ENCODE results near the gene VASP.

The VASP gene

DNA sequence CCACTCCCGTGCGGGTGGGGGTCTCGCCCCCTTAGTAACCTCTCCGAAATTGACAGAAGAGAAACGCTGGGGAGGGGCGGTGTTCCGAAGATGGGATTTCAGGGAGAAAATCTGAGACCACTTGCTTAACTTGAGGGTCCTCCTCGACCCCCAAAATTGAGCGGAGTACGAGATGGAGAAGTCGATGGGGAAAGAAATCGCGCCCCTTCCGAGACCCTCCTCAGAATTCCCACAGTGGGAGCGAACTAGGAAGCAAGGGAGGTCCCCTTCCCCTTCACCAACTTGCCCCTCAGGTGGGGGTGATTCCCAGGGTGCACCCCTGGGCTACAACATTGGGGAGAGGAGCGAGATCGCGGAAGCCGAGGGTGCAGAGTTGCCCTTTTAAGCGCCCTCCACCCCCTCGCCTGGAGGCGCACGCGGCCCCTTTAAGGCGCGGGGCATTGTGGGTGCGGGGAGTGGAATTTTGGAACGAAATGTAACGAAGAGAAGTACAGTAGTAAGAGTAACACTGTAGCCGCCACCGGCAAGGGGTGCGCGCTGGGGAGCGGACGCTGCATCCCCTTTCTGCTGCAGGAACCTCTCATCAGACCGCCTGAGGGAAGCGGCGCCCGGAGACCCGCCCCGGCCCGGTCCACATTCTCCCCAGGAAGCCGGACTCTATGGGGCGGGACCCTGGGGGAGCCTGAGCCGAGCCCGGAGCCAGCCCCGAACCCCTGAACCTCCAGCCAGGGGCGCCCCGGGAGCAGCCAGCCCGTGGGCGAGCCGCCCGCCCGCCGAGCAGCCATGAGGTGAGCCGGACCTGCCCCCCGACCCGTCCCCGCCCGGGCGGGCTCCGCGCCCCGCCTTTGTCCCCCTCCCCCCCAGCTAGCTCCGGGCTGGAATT lies at the start of gene VASP:
Gene VASP (plus strand): TSS at position 491 of the 883 bp plus-strand sequence. CDS start 293 bp downstream, at position 784.
- no peaks in the 10 kb centered on the region for H3K9me3 ChIP-seq (ENCODE audit: insufficient read depth, low read depth, low read length)
- no peaks in the 10 kb centered on the region for H3K27me3 ChIP-seq (ENCODE audit: insufficient read depth, low read length)
- peaks cover 10% of the 10 kb centered on the region for H3K4me1 ChIP-seq (ENCODE audit: insufficient read depth, low read length)
- peak within 1 kb of the TSS; percentile 96 for H3K9ac ChIP-seq (ENCODE audit: low read depth, low read length)
- H3K36me3 ChIP-seq (ENCODE audit: insufficient read depth, low read depth, low read length): peaks cover 6% of the 10 kb centered on the region; the same call in 1 of the 2 replicates
- H3K27ac ChIP-seq (ENCODE audit: low read length): peak within 1 kb of the TSS; percentile 98
- H3K4me3 ChIP-seq (ENCODE audit: low read length): peak within 1 kb of the TSS; percentile 99

- Histone ChIP-seq H3K36me3 (ENCODE audit: insufficient read depth, low read depth, low read length) (no peaks in the 10 kb centered on the region), H3K27ac (ENCODE audit: low read length) (no peak overlapping the region), H3K9ac (ENCODE audit: low read depth, low read length) (no peak overlapping the region), H3K27me3 (ENCODE audit: insufficient read depth, low read length) (no peaks in the 10 kb centered on the region), H3K4me3 (ENCODE audit: low read length) (no peak overlapping the region), H3K9me3 (ENCODE audit: insufficient read depth, low read depth, low read length) (no peaks in the 10 kb centered on the region), H3K4me1 (ENCODE audit: insufficient read depth, low read length) (peaks cover 3% of the 10 kb centered on the region)
Measured at GRCh38 chr19:45457776-45458175, 49.5 kb upstream of the VASP start.

- Histone ChIP-seq H3K36me3 (ENCODE audit: insufficient read depth, low read depth, low read length) (no peaks in the 10 kb centered on the region), H3K9me3 (ENCODE audit: insufficient read depth, low read depth, low read length) (no peaks in the 10 kb centered on the region), H3K9ac (ENCODE audit: low read depth, low read length) (no peak overlapping the region), H3K4me1 (ENCODE audit: insufficient read depth, low read length) (peaks cover 3% of the 10 kb centered on the region; the same call in 1 of the 2 replicates), H3K27me3 (ENCODE audit: insufficient read depth, low read length) (peaks cover 5% of the 10 kb centered on the region), H3K27ac (ENCODE audit: low read length) (no peak overlapping the region), H3K4me3 (ENCODE audit: low read length) (no peak overlapping the region)
Measured at GRCh38 chr19:45460807-45461347, 46.4 kb upstream of the VASP start.

GRCh38 chr19:45462174-45462573 lies 45.1 kb upstream of the VASP start:
- no peak overlapping the region for H3K27ac ChIP-seq (ENCODE audit: low read length)
- peaks cover 10% of the 10 kb centered on the region for H3K27me3 ChIP-seq (ENCODE audit: insufficient read depth, low read length)
- H3K4me1 ChIP-seq (ENCODE audit: insufficient read depth, low read length): no peaks in the 10 kb centered on the region
- no peaks in the 10 kb centered on the region for H3K36me3 ChIP-seq (ENCODE audit: insufficient read depth, low read depth, low read length)
- no peak overlapping the region for H3K9ac ChIP-seq (ENCODE audit: low read depth, low read length)
- no peaks in the 10 kb centered on the region for H3K9me3 ChIP-seq (ENCODE audit: insufficient read depth, low read depth, low read length)
- H3K4me3 ChIP-seq (ENCODE audit: low read length): no peak overlapping the region

DNA sequence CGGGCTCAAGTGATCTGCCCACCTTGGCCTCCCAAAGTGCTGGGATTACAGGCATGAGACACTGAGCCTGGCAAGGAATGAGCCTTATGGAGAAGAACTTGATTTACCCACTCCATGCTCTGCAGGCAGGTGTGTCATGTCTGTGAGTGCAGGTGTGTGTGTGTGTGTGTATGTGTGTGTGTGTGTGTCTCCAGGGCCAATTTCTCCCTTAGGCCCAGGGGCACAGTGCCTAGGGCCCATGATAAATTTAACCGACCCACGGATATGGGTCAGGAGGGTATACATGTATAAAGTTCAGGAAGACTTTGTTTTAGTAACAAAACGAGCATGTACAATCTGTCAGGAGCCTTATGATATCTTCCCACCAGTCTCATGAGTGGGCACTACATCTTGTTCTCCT lies 44.0 kb upstream of the VASP start:
- Histone ChIP-seq H3K36me3 (ENCODE audit: insufficient read depth, low read depth, low read length) (no peaks in the 10 kb centered on the region), H3K4me3 (ENCODE audit: low read length) (no peak overlapping the region), H3K9ac (ENCODE audit: low read depth, low read length) (no peak overlapping the region), H3K4me1 (ENCODE audit: insufficient read depth, low read length) (no peaks in the 10 kb centered on the region), H3K9me3 (ENCODE audit: insufficient read depth, low read depth, low read length) (no peaks in the 10 kb centered on the region), H3K27ac (ENCODE audit: low read length) (no peak overlapping the region), H3K27me3 (ENCODE audit: insufficient read depth, low read length) (peaks cover 14% of the 10 kb centered on the region)

GRCh38 chr19:45464274-45464673 lies 43.0 kb upstream of the VASP start:
- no peaks in the 10 kb centered on the region for H3K9me3 ChIP-seq (ENCODE audit: insufficient read depth, low read depth, low read length)
- H3K4me3 ChIP-seq (ENCODE audit: low read length): no peak overlapping the region
- H3K4me1 ChIP-seq (ENCODE audit: insufficient read depth, low read length): no peaks in the 10 kb centered on the region
- no peaks in the 10 kb centered on the region for H3K36me3 ChIP-seq (ENCODE audit: insufficient read depth, low read depth, low read length)
- H3K9ac ChIP-seq (ENCODE audit: low read depth, low read length): no peak overlapping the region
- peaks cover 19% of the 10 kb centered on the region for H3K27me3 ChIP-seq (ENCODE audit: insufficient read depth, low read length)
- no peak overlapping the region for H3K27ac ChIP-seq (ENCODE audit: low read length)

- Histone ChIP-seq H3K36me3 (ENCODE audit: insufficient read depth, low read depth, low read length) (no peaks in the 10 kb centered on the region), H3K9ac (ENCODE audit: low read depth, low read length) (no peak overlapping the region), H3K4me1 (ENCODE audit: insufficient read depth, low read length) (no peaks in the 10 kb centered on the region), H3K27ac (ENCODE audit: low read length) (no peak overlapping the region), H3K9me3 (ENCODE audit: insufficient read depth, low read depth, low read length) (no peaks in the 10 kb centered on the region), H3K4me3 (ENCODE audit: low read length) (no peak overlapping the region), H3K27me3 (ENCODE audit: insufficient read depth, low read length) (peaks cover 19% of the 10 kb centered on the region)
Measured at GRCh38 chr19:45464852-45465441, 42.3 kb upstream of the VASP start.

GRCh38 chr19:45467115-45467455 lies 40.2 kb upstream of the VASP start:
- peak overlapping the region; percentile 97 for H3K4me3 ChIP-seq (ENCODE audit: low read length)
- H3K9ac ChIP-seq (ENCODE audit: low read depth, low read length): peak overlapping the region; percentile 60; the same call in 1 of the 2 replicates
- H3K27me3 ChIP-seq (ENCODE audit: insufficient read depth, low read length): peaks cover 40% of the 10 kb centered on the region
- H3K9me3 ChIP-seq (ENCODE audit: insufficient read depth, low read depth, low read length): no peaks in the 10 kb centered on the region
- H3K4me1 ChIP-seq (ENCODE audit: insufficient read depth, low read length): no peaks in the 10 kb centered on the region
- H3K36me3 ChIP-seq (ENCODE audit: insufficient read depth, low read depth, low read length): no peaks in the 10 kb centered on the region
- H3K27ac ChIP-seq (ENCODE audit: low read length): no peak overlapping the region

DNA sequence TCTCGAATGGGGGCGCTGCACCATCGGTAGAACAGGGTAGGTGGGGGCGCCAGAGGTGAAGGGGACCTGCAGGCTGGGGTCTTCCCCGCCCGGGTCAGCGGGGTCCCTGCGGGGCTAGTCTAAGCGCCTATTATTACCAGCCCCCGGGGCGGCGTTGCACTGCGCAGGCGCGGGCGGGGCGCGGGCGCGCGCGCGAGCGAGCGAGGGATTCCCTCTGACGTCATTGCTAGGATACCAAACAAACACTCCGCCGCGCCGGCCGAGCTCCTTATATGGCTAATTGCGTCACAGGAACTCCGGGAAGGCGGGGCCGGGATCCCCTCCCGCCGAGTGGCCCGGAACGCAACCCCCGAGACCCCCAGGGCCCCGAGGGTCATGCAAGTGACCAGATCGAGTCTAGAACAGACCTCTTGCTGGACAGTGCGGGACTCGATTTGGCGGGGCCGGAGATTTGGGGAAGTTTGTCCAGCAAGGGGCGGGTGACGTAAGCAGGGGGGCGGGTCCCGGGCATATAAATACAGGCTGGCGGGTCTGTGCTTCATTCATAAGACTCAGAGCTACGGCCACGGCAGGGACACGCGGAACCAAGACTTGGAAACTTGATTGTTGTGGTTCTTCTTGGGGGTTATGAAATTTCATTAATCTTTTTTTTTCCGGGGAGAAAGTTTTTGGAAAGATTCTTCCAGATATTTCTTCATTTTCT lies 39.7 kb upstream of the VASP start, which contains the start of gene FOSB:
Gene FOSB (plus strand): TSS at position 541 of the 703 bp plus-strand sequence. CDS start 591 bp downstream, outside the sequence.
- no peaks in the 10 kb centered on the region for H3K4me1 ChIP-seq (ENCODE audit: insufficient read depth, low read length)
- H3K36me3 ChIP-seq (ENCODE audit: insufficient read depth, low read depth, low read length): no peaks in the 10 kb centered on the region
- peaks cover 45% of the 10 kb centered on the region for H3K27me3 ChIP-seq (ENCODE audit: insufficient read depth, low read length)
- peak within 1 kb of the TSS; percentile 64; the same call in 1 of the 2 replicates for H3K9ac ChIP-seq (ENCODE audit: low read depth, low read length)
- H3K9me3 ChIP-seq (ENCODE audit: insufficient read depth, low read depth, low read length): no peaks in the 10 kb centered on the region
- no peak within 1 kb of the TSS for H3K27ac ChIP-seq (ENCODE audit: low read length)
- peak within 1 kb of the TSS; percentile 97 for H3K4me3 ChIP-seq (ENCODE audit: low read length)

GRCh38 chr19:45468159-45468651 lies 39.1 kb upstream of the VASP start:
- Histone ChIP-seq H3K9me3 (ENCODE audit: insufficient read depth, low read depth, low read length) (no peaks in the 10 kb centered on the region), H3K36me3 (ENCODE audit: insufficient read depth, low read depth, low read length) (no peaks in the 10 kb centered on the region), H3K27me3 (ENCODE audit: insufficient read depth, low read length) (peaks cover 51% of the 10 kb centered on the region), H3K27ac (ENCODE audit: low read length) (no peak overlapping the region), H3K9ac (ENCODE audit: low read depth, low read length) (peak overlapping the region; percentile 64; the same call in 1 of the 2 replicates), H3K4me1 (ENCODE audit: insufficient read depth, low read length) (no peaks in the 10 kb centered on the region), H3K4me3 (ENCODE audit: low read length) (peak overlapping the region; percentile 97)

DNA sequence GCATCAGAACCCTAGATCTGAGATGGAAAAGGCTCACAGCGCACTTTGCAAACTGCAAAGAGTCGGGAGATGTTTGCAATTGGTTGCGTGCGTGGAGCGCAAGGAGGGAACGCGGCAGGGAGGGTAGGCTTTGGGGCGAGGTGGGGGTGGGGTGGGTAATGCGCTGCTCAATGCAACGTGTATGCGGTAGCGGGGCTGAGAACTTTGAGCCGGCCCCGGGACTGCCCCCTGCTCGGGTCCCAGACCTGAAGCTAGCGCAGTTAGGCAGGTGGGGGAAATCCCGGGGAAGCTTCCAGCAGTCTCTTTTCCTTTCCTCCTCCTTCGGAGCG lies 38.5 kb upstream of the VASP start:
- Histone ChIP-seq H3K27ac (ENCODE audit: low read length) (no peak overlapping the region), H3K36me3 (ENCODE audit: insufficient read depth, low read depth, low read length) (no peaks in the 10 kb centered on the region), H3K9me3 (ENCODE audit: insufficient read depth, low read depth, low read length) (no peaks in the 10 kb centered on the region), H3K9ac (ENCODE audit: low read depth, low read length) (peak overlapping the region; percentile 64; the same call in 1 of the 2 replicates), H3K27me3 (ENCODE audit: insufficient read depth, low read length) (peaks cover 56% of the 10 kb centered on the region), H3K4me1 (ENCODE audit: insufficient read depth, low read length) (no peaks in the 10 kb centered on the region), H3K4me3 (ENCODE audit: low read length) (peak overlapping the region; percentile 97)

All from iPS-20b (cell line).